ENCODE measurements around the gene SNX5.

- TF ChIP-seq EZH2phosphoT487 (IDR thresholded peaks at IDR 0.05; ENCODE audit: borderline replicate concordance, low read depth, low read length) (no peak), CTCF (conservative IDR thresholded peaks at IDR 0.05; ENCODE audit: low read length) (no peak)
Measured at GRCh38 chr20:17961587-17961940, 7.0 kb downstream of the SNX5 start.

Measured in OCI-LY7 (cell line).